ENCODE data around the gene TRAK1.

TRAK1 gene

GRCh38 chr3:42210726-42211125 is 119.6 kb downstream of the TRAK1 start:
- no peak for DNase-seq (ENCODE audit: low spot score)

DNA sequence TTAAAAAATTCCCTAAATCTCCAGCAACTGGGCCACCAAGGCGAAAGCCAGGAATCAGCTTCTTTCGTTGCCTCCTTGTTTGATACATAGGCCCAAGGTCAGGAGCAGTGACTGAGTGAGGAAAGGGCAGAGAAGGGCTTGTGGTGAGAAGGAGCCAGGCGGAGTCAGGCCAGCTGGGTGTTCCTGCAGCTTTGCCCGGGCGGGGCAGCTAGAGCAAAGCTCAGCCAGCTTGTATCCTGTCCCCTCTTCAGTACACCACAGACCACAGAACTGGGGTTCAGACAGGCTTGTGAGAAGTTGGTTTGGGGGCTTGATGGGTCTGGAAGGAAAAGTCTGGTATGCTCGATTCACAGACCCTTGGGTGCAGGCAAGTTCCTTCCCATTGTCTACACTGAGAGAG is 122.3 kb downstream of the TRAK1 start:
- no peak for DNase-seq (ENCODE audit: low spot score)

- no peak for DNase-seq (ENCODE audit: low spot score)
Measured at GRCh38 chr3:42214064-42214463, 122.9 kb downstream of the TRAK1 start.

- DNase-seq (ENCODE audit: low spot score) = no peak
Measured at GRCh38 chr3:42214565-42215283, 123.6 kb downstream of the TRAK1 start.

- no peak for DNase-seq (ENCODE audit: low spot score)
Measured at GRCh38 chr3:42216302-42216701, 125.1 kb downstream of the TRAK1 start.

DNA sequence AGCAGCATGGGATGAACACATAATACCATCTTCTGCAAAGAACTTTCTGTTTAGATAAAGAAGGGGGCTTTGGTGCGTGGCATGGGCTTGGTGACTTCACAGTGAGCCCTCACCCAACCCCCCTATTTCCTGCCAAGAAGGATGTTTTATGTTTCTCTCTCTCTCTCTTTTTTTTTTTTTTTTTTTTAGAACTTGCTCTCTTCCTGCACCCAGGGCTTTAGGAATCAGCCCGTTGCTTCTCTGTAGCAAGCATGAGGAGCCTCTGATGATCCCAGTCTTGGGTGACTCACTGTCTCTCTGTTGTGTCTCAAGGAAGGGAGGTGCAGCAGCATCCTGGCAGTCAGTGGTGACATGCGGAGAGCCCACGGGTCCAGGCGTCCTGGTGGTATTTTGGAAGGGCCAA is 125.8 kb downstream of the TRAK1 start:
- DNase-seq (ENCODE audit: low spot score) = no peak

DNA sequence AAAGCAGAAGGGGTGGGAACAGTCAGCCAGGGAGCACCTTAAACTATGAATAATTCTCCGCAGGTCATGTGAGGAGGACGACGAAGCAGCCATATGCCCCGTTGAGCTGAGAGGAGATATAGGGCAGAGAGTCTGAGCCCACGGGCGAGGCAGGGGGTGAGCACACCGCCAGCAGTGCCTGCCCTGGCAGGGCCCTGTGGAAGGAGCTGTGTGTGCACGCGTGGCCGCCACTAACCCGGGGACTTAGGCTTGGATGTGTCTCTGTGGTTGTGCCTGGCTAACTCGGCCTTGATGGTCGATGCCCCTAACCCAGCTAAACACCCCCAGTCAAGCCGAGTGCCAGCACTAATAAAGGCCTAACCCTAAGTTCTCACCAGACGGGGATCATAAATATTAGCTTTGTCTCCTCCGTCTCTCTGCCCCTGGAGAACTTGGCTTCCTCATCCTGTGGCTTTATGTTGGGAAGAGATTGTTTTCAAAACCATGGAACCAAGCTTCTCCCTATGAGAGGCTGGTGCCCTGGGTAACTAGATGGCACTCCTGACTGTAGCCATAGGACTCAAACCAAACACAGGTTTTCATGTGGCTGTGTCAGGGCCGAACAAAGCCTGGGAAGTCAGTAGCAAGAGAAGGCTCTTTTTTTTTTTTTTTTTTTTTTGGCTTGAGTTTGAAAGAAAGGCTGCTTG is 129.4 kb downstream of the TRAK1 start:
- no peak for DNase-seq (ENCODE audit: low spot score)

DNA sequence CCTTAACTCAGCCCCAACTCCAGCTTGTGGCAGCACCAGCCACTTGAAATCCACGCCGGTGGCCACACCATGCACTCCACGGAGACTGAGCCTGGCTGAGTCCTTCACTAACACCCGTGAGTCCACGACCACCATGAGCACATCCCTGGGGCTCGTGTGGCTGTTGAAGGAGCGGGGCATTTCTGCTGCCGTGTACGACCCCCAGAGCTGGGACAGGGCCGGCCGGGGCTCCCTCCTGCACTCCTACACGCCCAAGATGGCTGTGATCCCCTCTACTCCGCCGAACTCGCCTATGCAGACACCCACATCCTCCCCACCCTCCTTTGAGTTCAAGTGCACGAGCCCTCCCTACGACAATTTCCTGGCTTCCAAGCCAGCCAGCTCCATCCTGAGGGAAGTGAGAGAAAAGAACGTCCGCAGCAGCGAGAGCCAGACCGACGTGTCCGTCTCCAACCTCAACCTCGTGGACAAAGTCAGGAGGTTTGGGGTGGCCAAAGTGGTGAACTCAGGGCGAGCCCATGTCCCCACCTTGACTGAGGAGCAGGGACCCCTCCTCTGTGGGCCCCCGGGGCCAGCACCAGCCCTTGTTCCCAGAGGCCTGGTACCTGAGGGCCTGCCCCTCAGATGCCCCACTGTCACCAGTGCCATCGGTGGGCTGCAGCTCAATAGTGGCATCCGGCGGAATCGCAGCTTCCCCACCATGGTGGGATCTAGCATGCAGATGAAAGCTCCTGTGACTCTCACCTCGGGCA is 132.0 kb downstream of the TRAK1 start:
- no peak for DNase-seq (ENCODE audit: low spot score)

- DNase-seq (ENCODE audit: low spot score) = no peak
Measured at GRCh38 chr3:42224178-42224577, 133.0 kb downstream of the TRAK1 start.

GRCh38 chr3:42224658-42225421 is 133.7 kb downstream of the TRAK1 start:
- DNase-seq (ENCODE audit: low spot score) = no peak

GRCh38 chr3:42225486-42226363 is 134.6 kb downstream of the TRAK1 start:
- DNase-seq (ENCODE audit: low spot score) = no peak

- no peak for DNase-seq (ENCODE audit: low spot score)
Measured at GRCh38 chr3:42226470-42227425, 135.6 kb downstream of the TRAK1 start.

GRCh38 chr3:42228796-42229195 is 137.6 kb downstream of the TRAK1 start:
- DNase-seq (ENCODE audit: low spot score) = no peak

DNA sequence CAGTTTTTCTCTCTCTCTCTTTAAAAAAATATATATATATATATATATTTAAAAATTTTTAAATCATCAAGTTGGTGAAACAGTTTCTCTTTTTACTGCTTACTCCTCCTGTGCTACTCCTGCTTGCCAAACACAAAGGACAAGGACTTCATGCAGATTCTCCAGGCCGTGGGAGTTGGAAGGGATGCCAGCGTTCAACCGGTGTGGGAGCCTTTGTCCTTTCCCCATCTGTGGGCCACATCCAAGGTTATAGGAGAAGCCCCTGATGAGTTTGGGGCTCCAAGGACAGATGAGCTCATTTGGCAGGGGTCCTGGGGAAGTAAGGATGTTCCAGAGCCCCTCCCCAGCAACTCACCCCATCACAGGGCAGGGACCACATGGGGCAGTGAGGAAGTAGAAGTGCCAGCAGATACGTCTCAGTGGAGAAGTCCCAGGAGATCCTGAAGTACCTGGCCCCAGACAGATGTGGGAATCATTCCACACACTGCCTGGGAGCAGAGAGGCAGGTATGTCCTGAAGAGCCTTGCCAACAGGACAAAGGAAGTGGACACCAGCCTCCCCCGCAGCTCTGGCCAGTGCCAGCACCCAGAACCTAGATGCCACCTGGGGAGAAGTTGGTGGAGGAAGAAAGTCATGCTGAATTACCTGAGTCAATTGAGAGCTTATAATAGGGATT is 138.2 kb downstream of the TRAK1 start:
- no peak for DNase-seq (ENCODE audit: low spot score)

DNA sequence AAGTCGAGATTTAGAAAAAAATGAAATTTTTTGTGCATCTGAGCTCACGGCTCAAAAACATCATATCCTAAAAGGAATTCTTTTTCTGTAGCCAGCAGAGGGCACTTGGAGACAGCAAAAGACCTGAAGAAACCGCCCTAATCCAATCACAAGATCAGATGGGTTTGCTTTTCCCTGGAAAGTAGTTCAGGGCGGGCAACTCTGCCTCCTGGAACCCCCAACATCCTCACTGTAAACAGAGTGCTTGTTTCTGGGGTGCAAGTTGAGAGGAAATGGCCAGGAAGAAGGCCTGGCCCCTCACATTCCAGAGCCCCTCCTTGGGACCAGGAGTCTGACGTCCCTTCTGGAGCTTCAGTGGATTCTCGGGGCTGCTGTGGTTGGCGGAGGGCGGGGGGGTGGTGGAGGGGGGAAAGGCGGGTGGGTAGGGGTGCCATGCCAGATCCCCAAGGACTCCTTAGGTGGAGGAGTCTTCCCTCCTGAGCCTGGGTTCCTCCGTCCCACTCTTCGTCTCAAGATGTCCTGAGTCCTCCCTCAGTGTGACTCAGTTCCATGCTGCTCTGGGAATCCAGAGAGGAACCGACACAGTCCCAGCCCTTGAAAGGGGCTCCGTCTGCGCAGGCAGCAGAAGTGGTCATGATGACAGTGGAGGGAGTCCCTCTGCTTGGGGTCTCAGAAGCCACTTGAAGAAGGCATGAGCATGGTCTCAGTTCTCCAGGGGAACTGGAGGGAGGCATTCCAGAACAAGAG is 139.0 kb downstream of the TRAK1 start:
- peak; percentile 65 for DNase-seq (ENCODE audit: low spot score)

GRCh38 chr3:42230860-42231259 is 139.7 kb downstream of the TRAK1 start:
- no peak for DNase-seq (ENCODE audit: low spot score)

GRCh38 chr3:42235532-42235931 is 144.4 kb downstream of the TRAK1 start:
- DNase-seq (ENCODE audit: low spot score) = no peak

GRCh38 chr3:42236611-42237010 is 145.5 kb downstream of the TRAK1 start:
- no peak for DNase-seq (ENCODE audit: low spot score)

- DNase-seq (ENCODE audit: low spot score) = no peak
Measured at GRCh38 chr3:42246091-42246490, 154.9 kb downstream of the TRAK1 start.

All from cerebellar cortex (tissue), 1 donor.